IPS-18a (cell line): ENCODE data around the gene AMIGO3.
"Not testable (repeated sequence)": the region's sequence is repeated elsewhere in the genome, so short reads cannot be mapped to it uniquely, and the experiment has no call there.

ENCODE experiments used
- H3K27ac ChIP-seq: one replicate; pipeline ENCODE4 v1.5.1; 2013; ENCODE audit warnings: low read length
- H3K27me3 ChIP-seq: one replicate; pipeline ENCODE4 v1.6.1; 2013; ENCODE audit warnings: mild to moderate bottlenecking, low read length; ENCODE audit not compliant: control insufficient read depth, insufficient read depth
- H3K36me3 ChIP-seq: one replicate; pipeline ENCODE4 v1.6.1; 2013; ENCODE audit warnings: low read depth, low read length; ENCODE audit not compliant: control insufficient read depth
- H3K4me1 ChIP-seq: one replicate; pipeline ENCODE4 v1.6.1; 2013; ENCODE audit warnings: low read depth, low read length; ENCODE audit not compliant: control insufficient read depth
- H3K4me3 ChIP-seq: one replicate; pipeline ENCODE4 v1.5.1; 2013; ENCODE audit warnings: low read length
- H3K9ac ChIP-seq: one replicate; pipeline ENCODE4 v1.6.1; 2013; ENCODE audit warnings: mild to moderate bottlenecking, low read length, moderate library complexity
- H3K9me3 ChIP-seq: one replicate; pipeline ENCODE4 v1.6.1; 2013; ENCODE audit warnings: low read depth, low read length; ENCODE audit not compliant: control insufficient read depth

The AMIGO3 gene

DNA sequence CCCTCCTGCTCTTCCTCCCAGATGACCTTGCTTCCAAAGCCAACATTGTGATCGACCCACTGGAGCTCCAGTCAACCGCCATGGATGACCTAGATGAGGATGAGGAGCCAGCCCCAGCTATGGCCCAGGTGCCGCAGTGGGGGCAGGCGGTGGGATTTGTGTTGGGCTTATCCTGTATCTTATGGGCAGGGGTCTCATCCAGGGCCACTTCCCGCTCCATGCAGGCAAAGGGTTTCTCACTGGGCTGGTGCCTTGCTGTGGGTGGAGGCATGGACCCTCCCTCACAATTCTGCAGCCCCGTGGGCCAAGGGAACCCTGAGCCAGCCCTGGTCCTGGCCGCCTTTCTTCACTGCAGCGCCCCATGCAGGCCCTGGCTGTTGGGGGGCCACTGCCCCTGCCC is 14.9 kb downstream of the AMIGO3 start:
- Histone ChIP-seq H3K9ac (no peak overlapping the region), H3K27ac (no peak overlapping the region), H3K4me1 (no peaks in the 10 kb centered on the region), H3K4me3 (no peak overlapping the region), H3K9me3 (no peaks in the 10 kb centered on the region), H3K27me3 (no peaks in the 10 kb centered on the region), H3K36me3 (peaks cover 8% of the 10 kb centered on the region)

GRCh38 chr3:49703956-49704355 is 15.5 kb downstream of the AMIGO3 start:
- Histone ChIP-seq H3K9ac (no peak overlapping the region), H3K4me1 (no peaks in the 10 kb centered on the region), H3K4me3 (no peak overlapping the region), H3K36me3 (peaks cover 8% of the 10 kb centered on the region), H3K27me3 (no peaks in the 10 kb centered on the region), H3K27ac (no peak overlapping the region), H3K9me3 (no peaks in the 10 kb centered on the region)

GRCh38 chr3:49703443-49703927 is 16.0 kb downstream of the AMIGO3 start:
- H3K9me3 ChIP-seq, result no peaks in the 10 kb centered on the region
- no peaks in the 10 kb centered on the region for H3K4me1 ChIP-seq
- no peak overlapping the region for H3K27ac ChIP-seq
- H3K36me3 ChIP-seq, result peaks cover 8% of the 10 kb centered on the region
- no peaks in the 10 kb centered on the region for H3K27me3 ChIP-seq
- H3K9ac ChIP-seq, result no peak overlapping the region
- H3K4me3 ChIP-seq, result no peak overlapping the region

- Histone ChIP-seq H3K9me3 (no peaks in the 10 kb centered on the region), H3K36me3 (peaks cover 8% of the 10 kb centered on the region), H3K27me3 (no peaks in the 10 kb centered on the region), H3K4me3 (no peak overlapping the region), H3K27ac (no peak overlapping the region), H3K4me1 (no peaks in the 10 kb centered on the region), H3K9ac (no peak overlapping the region)
Measured at GRCh38 chr3:49702672-49703071, 16.8 kb downstream of the AMIGO3 start.

- H3K27ac ChIP-seq, result no peak overlapping the region
- H3K4me1 ChIP-seq, result no peaks in the 10 kb centered on the region
- no peaks in the 10 kb centered on the region for H3K9me3 ChIP-seq
- no peak overlapping the region for H3K4me3 ChIP-seq
- no peaks in the 10 kb centered on the region for H3K27me3 ChIP-seq
- H3K9ac ChIP-seq, result no peak overlapping the region
- H3K36me3 ChIP-seq, result peaks cover 8% of the 10 kb centered on the region
Measured at GRCh38 chr3:49701388-49702077, 18.0 kb downstream of the AMIGO3 start.

DNA sequence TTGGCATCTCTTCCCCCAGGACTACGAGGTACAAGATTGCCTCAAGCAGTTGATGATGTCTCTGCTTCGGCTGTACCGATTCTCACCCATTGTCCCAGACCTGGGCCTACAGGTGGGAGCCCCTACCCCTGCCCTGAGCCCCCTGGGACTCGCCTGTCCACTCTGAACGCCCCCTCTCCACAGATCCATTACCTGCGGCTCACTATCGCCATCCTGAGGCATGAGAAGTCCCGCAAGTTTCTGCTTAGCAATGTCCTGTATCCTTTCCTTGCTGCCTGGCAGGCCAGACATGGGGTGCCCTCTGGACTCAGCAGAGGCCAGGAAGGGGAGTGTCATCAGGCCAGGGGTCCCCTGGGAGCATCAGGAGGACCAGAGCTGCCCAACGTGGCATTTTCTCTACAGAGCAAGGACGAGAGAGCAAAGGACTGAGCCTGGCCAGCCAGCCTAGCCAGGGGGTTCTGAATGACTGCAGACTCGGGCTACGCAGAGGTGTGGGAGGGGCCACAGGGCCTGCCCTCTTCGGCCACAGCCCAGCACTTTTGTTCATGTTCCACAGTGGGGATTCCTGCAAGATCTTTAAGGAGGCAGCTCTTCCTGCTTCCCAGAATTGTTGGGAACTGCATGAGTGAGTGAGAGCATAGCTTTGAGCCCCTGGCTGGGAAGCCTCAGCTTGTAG is 18.9 kb downstream of the AMIGO3 start:
- no peak overlapping the region for H3K9ac ChIP-seq
- no peak overlapping the region for H3K4me3 ChIP-seq
- no peaks in the 10 kb centered on the region for H3K9me3 ChIP-seq
- no peak overlapping the region for H3K27ac ChIP-seq
- no peaks in the 10 kb centered on the region for H3K4me1 ChIP-seq
- H3K27me3 ChIP-seq, result no peaks in the 10 kb centered on the region
- H3K36me3 ChIP-seq, result peaks cover 5% of the 10 kb centered on the region

GRCh38 chr3:49700014-49700413 is 19.5 kb downstream of the AMIGO3 start:
- Histone ChIP-seq H3K9ac (no peak overlapping the region), H3K36me3 (no peaks in the 10 kb centered on the region), H3K4me1 (no peaks in the 10 kb centered on the region), H3K27me3 (no peaks in the 10 kb centered on the region), H3K27ac (no peak overlapping the region), H3K4me3 (no peak overlapping the region), H3K9me3 (no peaks in the 10 kb centered on the region)

DNA sequence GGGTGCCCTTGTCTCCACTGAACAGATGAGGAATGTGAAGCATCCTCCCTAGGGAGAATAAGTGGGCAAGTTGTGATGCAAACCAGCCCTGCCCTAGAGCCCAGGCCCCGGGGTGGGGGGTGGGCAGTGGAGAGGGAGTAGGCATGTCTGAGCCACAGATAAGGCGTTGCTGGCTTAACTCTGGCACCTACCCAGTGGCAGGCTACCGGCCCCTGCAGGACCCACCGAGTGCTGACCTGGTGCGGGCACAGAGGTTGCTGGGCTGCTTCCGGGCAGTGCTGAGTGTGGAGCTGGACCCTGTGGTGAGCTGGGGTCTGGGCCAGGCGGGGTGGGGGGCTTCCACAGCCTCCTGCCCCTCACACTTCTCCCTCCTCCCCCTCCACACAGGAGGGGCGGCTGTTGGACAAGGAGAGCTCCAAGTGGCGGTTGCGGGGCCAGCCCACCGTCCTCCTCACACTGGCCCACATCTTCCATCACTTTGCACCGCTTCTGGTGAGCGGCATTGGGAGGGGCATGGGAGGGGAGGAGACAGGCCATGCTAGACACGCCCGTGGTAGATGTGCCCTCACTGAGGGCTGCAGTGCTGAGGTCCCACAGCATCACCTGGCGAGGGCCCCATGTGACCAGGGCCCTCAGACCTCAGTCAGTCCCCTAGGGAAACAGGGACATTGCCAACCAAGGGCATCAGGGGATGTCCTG is 20.1 kb downstream of the AMIGO3 start:
- Histone ChIP-seq H3K9me3 (no peaks in the 10 kb centered on the region), H3K27ac (no peak overlapping the region), H3K9ac (no peak overlapping the region), H3K27me3 (no peaks in the 10 kb centered on the region), H3K4me3 (no peak overlapping the region), H3K4me1 (no peaks in the 10 kb centered on the region), H3K36me3 (no peaks in the 10 kb centered on the region)

DNA sequence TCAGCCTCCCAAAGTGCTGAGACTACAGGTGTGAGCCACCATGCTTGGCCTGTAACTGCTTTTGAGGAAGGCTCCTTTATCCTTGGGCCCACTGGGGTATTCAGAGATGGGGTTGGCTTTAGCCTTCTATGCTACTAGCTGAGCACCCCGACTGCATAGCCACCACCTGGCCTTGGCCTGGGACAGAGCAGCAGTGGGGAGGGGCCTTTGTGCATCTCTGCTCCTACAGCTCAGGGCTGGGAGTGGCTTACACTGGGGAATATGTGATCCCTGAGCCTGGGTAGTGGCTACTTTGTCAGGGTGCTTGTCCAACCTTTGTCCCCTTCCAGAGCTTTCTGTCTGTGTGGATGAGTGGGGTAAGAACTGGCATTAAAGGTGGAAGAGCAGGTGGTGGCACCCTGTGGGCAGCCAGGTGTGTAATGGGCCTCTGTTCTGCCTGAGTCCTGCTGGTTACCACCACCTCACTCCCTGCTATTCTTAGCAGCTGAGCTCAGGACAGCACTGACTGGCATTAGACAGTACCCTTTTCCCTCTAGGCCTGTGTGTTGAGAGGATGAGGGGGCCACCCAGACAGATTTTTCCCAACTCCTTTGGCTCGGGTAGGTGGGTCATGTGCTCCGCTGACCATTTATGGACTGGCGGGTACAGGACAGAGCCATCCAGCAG is 24.0 kb downstream of the AMIGO3 start:
- H3K36me3 ChIP-seq, H3K4me3 ChIP-seq, H3K9me3 ChIP-seq, H3K27me3 ChIP-seq, H3K9ac ChIP-seq, H3K4me1 ChIP-seq, H3K27ac ChIP-seq: not testable (repeated sequence)

DNA sequence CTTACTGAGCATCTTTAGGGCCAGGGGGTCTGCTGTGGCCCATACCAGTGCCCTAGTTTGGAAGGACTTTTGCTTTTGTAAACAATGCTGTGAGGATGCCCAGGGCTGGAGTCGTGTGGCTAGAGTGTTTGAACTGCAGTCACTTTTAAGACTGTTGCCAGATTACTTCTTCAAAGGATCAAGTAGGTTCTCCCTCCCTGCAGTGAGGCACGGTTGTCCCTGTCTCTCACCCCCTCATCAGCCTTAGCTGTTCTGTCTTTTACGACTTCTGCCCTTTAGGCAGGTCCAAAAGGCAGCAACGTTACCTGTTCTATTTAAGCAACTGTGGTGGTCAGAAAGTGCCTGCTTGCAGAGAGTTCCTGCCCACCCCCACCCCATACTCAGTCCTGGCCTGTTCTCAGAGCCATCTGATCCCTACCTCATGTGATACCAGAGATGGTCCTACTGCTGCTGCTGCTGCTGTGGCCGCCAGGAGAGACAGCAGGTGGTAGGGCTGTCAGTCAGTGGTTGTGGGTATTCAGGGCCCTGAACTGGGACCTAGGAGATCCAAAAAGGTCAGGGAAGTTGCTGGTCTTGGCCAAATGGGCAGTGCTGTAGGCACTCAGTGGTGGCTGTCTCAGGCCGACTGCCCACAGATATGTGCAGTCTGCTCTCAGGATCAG is 24.9 kb downstream of the AMIGO3 start:
- H3K4me3 ChIP-seq, H3K4me1 ChIP-seq, H3K9me3 ChIP-seq, H3K9ac ChIP-seq, H3K27ac ChIP-seq, H3K36me3 ChIP-seq, H3K27me3 ChIP-seq: not testable (repeated sequence)

DNA sequence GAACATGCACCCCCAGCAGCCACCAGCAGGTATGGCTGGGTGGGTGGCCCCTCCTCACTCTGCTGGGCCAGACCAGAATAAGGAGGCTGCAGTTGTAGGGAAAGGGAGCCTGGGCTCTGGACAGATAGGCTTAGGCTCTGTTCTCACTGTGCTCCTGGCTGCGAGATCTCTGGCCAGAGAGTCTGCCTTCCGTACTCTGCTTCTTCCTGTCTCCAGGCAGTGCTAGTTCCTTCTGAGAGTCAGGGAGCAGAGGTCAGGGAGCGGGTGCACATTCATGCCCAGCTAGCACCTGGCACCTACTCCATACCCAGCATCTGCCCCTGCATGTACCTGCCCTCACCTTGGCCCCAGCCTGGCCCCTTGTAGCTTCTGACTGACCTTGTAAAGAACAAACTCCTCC is 28.0 kb downstream of the AMIGO3 start:
- H3K36me3 ChIP-seq, H3K27ac ChIP-seq, H3K4me3 ChIP-seq, H3K9ac ChIP-seq, H3K27me3 ChIP-seq, H3K9me3 ChIP-seq, H3K4me1 ChIP-seq: not testable (repeated sequence)
